Suppressor macrophage treated with lipopolysaccharide for 1 hour (primary cell): ENCODE results near the gene PGBD5.

ENCODE experiments used
- DNase-seq, 3 donors: peaks; one replicate each; pipeline ENCODE4 v3.0.0-alpha.2; 2020 to 2022

PGBD5 gene

GRCh38 chr1:230321341-230321740 lies 104.8 kb downstream of the PGBD5 start:
- DNase-seq, result no peak

- DNase-seq, result no peak
Observed at GRCh38 chr1:230320804-230321203, 105.3 kb downstream of the PGBD5 start.

GRCh38 chr1:230319014-230319747 lies 107.0 kb downstream of the PGBD5 start:
- no peak for DNase-seq

GRCh38 chr1:230317823-230318819 lies 108.0 kb downstream of the PGBD5 start:
- no peak for DNase-seq

GRCh38 chr1:230316864-230317745 lies 109.0 kb downstream of the PGBD5 start:
- DNase-seq, result no peak

- no peak for DNase-seq
Observed at GRCh38 chr1:230315099-230315498, 111.0 kb downstream of the PGBD5 start.

- DNase-seq, result no peak
Observed at GRCh38 chr1:230314142-230314470, 112.0 kb downstream of the PGBD5 start.

GRCh38 chr1:230313453-230314141 lies 112.5 kb downstream of the PGBD5 start:
- no peak for DNase-seq

- DNase-seq, result no peak
Observed at GRCh38 chr1:230312676-230313075, 113.5 kb downstream of the PGBD5 start.

GRCh38 chr1:230310381-230311163 lies 115.6 kb downstream of the PGBD5 start:
- DNase-seq, result peak; percentile 83 to 89 (median 86)

GRCh38 chr1:230309646-230310177 lies 116.4 kb downstream of the PGBD5 start:
- no peak for DNase-seq

GRCh38 chr1:230308821-230309220 lies 117.3 kb downstream of the PGBD5 start:
- no peak for DNase-seq

GRCh38 chr1:230308039-230308438 lies 118.1 kb downstream of the PGBD5 start:
- no peak for DNase-seq

- DNase-seq, result no peak
Observed at GRCh38 chr1:230307213-230307612, 118.9 kb downstream of the PGBD5 start.

GRCh38 chr1:230306169-230306568 lies 120.0 kb downstream of the PGBD5 start:
- DNase-seq, result peak; percentile 29 to 64 (median 38)

- DNase-seq, result peak; percentile 33 to 58 (median 41)
Observed at GRCh38 chr1:230303822-230304221, 122.3 kb downstream of the PGBD5 start.

GRCh38 chr1:230303069-230303468 lies 123.1 kb downstream of the PGBD5 start:
- DNase-seq, result no peak

GRCh38 chr1:230301822-230302221 lies 124.3 kb downstream of the PGBD5 start:
- DNase-seq, result no peak

- no peak for DNase-seq
Observed at GRCh38 chr1:230301322-230301721, 124.8 kb downstream of the PGBD5 start.

- no peak for DNase-seq
Observed at GRCh38 chr1:230300322-230301301, 125.5 kb downstream of the PGBD5 start.
